Activated T-cell treated with anti-CD3 and anti-CD28 coated beads, Interleukin-2, amount 50 U/mL, for 48 hours (primary cell): ENCODE measurements around the gene ADCY1.

Experiments used
- DNase-seq, 2 experiments: peaks; one replicate each; pipeline ENCODE4 v3.0.0-alpha.2; 2020

ADCY1 gene

DNA sequence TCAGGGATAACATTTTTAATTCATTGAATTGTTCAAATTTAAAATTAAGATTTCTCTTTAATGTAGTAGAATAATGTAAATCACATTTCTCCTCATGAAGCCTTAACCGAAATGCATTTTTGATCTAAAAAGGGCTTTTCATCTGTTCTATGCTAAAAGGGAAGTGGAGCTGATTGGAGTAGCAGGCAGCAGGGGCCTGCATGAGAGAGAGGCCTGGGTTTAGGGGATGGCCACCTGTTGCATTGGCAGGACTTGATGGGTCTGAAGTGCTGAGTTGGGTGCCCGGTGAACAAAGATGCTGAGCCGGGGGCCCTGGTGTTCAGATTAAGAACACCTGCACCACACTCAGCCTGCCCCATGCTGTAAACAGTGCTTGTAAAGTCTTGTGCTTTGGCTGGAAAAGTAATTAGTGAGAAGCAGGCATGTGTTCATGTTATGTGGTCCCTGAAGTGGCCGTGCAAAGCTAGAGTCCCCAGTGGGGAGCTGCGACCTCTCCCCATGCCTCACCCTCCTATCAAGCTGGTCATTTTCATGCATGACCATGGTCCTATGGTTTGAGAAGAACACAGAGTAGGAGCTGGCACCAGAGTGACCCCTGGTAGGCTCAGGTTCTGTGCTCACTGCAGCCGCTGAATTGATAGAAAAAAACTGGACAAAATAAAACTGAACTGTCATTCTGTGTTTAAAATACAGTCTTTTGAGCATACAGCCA is 124.3 kb downstream of the ADCY1 start:
- DNase-seq: no peak

DNA sequence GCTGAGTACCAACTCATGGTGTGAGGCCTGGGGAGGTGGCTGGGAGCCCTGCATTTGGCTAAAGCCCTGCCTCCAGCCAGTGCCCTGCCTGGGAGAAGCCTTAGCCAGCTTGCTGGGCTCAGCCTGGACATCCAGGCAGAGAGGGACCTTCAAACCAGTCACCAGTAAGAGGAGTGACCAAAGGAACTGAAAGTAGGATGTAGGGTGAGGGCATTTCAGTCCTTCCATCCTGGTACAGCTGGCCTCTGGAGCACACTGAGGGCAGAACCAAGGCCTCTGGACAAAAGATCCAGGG is 124.8 kb downstream of the ADCY1 start:
- DNase-seq: no peak

DNA sequence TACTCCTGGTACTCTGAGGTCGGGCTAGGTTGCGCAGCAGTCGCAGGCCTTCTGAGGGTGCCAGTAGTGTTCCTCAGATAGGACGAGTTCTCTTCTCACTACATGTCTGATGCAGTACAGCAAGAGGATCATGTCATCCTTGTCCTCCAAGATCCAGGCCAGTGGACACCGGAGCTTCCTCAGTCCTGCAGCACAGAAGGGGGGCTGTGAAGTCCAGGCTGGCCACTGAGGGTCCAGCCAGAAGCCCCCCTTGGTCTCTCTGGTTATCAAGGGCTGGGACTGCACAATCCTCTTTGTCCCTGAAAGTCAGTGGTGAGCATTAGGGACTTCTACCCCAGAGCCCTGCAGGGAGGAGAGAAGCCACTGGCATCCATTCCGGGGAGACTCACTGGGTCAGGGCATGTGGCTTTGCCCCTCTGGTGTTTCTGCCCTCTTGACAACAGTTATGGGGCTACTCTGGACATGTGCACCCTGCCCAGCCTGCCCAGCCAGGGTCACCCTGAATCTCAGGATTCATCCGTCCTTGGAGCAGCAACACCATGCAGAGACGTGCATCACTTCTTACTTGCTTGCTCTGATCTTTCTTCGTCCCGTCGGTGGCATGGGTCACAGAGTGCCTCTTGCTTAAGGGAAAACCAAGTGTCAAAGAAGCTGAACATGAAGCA is 125.7 kb downstream of the ADCY1 start:
- peak in 1 of 2 experiments; percentile 7 for DNase-seq

DNA sequence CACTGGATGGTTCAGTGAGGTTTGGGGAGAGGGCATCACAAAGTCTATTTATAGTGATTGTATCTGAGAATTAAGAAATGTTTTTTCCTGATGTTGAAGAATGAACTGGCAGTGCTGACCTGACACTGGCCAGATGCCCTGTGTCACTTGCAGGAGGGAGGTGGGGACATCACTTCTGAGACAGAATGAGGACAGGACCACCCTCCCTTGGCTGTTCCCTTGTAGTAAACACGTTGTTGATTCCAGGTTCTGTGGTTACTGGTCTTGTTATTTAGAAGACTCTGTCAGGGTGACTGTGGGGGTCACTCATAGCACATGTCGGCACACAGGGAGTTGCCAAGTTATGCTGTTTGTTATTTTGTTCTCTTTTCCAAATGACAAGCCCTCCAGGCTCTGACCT is 126.4 kb downstream of the ADCY1 start:
- DNase-seq: no peak

DNA sequence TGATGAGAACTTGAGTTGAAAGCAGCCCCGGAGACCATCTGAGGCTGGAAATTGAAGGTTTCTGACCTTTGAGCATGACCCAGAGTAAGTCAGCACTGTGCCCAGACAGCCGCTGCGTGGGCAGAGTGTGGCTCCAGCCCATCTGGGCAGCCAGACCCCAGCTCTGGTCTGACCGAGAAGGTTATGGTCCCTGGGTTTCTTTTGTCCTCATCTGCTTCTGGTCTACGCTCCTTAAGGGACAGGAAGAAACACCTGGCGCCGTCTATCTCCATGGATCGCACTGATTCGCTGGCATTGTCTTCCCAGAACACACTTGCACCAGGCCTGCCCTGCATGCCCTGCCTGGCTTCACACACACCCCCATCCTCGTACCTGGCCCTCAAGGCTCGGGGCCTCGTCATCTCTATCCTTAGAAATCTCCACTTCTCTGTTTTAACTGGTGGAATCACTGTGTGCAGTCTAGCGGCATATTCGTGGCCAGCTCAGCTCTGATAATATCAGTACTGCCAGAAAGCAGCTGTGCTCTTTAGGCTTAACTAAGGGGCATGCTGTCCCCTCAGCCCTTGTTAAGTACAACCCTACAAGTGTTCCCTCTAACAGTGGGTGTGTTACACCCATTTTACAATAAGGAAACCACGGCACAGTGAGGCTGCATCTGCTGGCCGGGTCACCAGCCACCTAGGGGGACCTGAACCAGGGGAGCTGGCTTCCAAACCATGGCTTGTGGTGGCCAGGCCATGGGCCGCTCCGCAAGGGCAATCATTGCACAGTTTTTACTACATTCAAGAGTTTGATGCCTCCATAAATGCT is 127.7 kb downstream of the ADCY1 start:
- no peak for DNase-seq

DNA sequence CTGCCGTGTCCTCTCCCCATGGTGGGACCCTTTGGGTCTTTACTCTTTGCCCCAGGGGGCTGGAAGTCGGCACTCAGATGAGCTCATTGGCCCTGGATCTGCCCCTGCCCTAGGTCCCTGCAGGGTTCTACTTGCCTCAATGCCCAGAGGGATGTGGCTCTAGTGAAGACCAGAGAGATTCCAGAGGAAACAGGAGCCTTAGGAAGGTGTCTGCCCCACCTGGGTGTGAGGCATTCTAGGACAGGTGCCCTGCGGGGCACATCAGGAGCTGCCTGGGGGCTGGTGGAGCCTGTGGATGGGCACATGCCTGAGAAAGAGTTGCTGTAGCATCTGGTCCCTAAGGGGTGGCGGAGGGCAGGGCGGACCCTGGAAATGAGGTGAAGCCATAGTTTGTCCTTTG is 128.6 kb downstream of the ADCY1 start:
- DNase-seq: no peak

DNA sequence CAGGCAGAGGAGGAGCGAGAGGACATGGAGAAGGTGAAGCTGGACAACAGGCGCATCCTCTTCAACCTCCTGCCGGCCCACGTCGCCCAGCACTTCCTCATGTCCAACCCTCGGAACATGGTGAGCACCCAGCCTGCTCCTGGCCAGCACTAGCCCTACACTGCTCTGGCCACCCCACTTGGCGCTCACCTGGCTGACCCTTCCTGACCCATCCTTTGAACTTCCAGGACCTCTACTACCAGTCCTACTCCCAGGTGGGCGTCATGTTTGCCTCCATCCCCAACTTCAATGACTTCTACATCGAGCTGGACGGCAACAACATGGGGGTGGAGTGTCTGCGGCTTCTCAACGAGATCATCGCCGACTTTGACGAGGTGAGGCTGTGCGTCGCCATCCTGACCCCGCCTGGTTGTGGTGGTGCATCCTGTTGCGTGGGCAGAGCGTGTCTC is 129.2 kb downstream of the ADCY1 start:
- DNase-seq: no peak

DNA sequence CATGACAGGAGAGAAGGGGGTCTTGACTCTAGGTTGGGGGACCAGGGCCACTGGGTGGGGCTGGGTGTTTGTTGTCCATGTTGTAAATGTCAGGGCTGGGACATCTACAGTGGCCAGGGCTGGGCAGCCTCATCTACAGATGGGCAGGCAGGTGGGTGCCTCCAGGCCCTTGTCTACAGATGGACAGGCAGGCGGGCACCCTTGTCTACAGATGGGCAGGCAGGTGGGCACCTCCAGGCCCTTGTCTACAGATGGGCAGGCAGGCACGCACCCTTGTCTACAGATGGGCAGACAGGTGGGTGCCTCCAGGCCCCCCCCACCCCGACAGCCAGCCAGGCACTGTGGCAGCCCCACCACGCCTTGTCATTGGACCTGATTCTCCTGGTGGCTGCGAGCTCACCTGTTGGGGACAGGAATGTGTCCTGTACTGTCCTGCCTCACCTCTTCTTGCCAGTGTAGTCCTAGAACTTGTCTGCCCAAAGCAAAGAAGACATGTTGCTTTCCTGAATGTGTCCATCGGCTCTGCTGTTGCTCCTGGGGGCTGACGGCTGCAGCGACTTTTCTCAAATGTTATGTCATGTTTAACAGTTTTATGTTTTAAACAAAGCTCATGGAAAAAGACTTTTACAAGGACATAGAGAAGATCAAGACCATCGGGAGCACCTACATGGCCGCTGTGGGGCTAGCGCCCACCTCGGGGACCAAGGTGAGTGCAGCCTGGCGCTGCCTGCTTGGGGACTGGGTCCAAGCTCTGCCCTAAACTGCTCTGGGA is 129.9 kb downstream of the ADCY1 start:
- no peak for DNase-seq

DNA sequence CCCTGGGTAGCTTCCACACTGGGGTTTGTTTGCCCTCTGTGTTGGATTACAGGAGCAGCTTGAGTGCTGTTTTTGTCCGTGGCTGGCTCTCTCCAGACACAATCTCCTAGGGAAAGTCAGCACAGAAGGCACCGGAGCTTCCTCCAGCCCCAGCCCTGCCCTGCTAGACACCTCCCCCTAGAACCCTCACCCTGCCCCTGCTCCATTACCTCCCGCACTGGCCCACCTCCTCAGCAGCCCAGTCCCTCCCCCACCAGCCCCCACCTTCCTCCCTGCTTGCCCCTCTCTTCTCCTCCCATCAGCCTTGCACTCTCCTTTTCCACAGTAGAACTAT is 130.5 kb downstream of the ADCY1 start:
- no peak for DNase-seq

DNA sequence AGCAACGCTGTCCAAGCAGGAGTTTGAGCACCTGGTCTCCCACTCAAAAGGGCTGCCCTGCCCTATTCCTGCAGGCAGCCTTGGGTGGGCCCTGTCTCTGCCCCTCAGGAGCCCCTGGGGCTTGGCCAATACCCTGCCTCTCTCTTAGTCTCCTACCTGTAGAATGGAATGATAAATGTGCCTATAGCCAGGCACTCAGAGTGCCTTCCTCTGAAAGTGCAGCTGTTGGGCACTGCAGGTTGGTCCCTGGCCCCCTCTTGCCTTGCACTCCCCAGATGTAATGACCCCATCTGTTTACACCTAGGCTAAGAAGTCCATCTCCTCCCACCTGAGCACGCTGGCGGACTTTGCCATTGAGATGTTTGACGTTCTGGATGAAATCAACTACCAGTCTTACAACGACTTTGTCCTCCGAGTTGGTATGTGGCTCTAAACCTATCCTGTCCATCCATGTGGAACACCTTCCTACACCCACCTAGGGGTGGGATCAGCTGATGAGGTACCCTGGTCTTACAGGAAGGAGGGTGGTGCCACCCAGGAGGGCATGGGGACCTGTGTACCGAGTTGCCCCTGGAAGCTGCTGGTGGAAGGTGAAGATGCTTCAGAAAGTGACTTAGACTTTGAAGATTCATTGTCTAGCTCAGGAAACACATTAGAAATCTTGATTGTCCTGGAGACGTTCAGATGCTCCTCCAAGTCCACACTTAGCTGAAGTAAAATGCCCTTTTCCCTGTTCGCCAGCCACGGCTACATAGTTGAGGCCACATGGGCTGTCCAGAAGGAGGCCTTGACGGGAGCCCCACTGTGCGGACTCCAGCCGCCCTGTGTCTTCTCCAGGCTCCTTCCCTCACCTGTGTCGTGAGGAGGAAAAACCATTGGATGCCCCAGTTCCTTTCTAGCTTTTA is 134.1 kb downstream of the ADCY1 start:
- peak; percentile 1 to 4 for DNase-seq

DNA sequence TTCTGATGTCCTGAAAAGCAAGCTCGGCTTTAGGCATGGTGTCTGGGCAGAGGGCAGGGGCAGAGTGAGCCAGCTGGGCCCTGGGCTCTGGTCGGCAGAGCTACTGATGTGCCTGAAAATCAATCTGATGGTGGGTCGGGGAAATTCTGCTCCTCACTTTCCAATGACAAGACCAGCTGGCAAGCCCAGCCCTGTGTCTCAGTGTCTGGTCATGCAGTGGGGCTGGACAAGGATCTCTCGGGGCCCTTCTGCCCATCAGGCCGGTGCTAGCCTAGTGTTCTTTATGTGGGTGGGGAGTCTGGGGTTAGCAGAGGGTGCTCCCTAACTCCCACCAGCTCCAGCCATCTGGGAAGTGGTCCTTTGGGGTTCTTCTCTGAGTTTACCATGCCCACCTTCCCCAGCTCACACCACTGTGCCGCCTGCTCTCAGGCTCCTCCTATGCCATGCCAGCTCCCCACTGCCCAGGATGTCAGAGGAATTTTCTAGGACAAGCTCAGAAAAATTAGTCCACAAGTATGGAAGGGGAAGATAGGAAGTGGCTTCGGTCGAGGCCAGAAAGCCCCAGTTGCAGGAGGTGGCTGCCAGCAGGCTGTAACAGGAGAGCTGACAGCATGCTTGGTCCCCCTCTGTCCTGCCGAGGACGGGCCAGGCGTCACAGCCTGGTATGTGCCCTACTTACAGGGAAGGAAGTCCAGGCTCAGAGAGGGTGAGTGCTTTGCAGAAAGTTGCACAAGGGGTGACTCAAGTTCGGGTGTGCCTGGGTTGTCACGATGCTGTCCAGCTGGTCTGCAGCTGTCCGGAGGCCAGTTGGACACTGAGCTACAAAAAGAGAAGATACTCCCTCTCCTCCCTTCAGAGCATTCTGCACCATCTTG is 135.2 kb downstream of the ADCY1 start:
- peak; percentile 6 to 12 for DNase-seq

DNA sequence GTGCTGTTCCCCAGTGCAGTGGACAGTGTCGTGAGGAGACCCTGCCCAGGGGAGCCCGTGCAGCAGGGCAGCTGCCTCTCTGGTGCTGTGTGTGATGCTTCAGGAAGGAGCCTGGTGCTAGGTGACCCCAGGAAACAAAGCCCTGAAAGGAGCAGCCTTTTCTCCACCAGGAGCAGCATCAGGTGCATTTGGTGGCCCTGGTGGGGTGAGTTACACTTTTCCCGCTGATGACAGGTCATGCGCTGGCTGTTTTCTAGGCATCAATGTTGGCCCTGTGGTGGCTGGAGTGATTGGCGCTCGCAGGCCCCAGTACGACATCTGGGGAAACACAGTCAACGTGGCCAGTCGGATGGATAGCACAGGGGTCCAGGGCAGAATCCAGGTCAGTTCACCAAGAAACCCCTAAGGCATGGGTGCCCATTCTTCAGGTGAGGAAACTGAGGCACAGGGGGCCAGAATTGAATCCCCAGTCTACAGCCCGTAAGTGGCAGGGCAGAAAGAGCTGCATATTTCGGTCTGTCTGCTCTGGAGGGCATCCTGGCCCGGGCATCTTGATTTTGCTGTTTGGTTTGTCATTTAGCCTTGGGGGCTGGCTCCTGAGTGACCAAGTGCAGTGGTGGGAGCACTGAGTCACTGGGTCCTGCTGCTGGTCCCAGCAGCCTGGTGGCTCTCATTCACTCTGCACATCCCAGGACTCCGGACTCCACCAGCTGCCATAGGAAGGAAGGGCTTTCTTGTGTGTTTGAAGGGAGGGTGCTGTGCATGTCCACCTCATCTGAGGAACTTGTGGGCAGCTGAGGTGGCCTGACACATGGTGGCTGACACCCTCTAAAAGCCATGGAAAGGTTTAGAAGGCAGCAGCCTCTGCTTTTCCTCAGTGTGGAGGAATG is 136.3 kb downstream of the ADCY1 start:
- DNase-seq: peak; percentile 8 to 9

DNA sequence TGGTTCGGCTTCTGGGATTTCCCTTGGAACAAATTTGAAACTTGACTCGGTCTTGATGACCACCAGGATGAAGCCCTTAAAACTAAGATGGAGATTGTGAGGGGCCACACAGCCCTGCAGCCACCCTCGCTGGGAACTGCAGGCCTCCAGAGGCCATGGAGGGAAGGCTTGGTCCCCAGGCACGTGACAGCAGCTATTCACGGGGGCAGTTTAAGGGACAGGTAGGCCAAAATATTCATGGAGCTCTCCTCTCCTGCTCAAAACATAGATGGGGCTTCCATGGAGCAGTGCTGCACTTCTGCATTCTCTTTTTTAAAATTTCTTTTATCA is 137.0 kb downstream of the ADCY1 start:
- peak; percentile 5 to 7 for DNase-seq

DNA sequence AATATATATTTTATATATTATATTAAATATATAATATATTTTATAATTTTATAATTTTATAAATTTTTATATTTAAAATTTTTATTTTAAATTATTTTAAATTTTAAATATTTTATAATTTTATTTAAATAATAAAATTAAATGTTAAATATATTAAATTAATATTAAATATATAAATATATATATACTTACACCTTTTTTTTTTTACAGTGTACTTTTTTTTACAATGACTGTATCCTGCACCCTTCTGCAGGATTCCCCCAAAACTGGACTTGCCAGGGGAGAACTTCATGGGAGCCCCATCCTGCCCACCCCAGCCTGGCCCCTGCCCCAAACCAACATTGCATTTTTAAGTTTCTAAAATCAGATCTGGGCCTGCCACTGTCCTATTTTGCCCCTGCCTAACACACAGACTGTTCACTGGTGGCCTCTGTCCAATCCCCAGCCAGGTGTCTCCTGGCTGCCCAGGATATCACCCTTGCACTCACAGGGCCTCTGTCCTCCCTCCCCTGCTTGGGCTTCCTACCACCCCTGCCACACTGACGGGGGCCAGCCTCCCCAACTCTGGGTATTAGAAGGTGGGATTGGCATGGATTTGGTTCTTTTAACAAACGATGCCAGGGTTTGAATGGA is 138.0 kb downstream of the ADCY1 start:
- peak in 1 of 2 experiments; percentile 17 for DNase-seq

DNA sequence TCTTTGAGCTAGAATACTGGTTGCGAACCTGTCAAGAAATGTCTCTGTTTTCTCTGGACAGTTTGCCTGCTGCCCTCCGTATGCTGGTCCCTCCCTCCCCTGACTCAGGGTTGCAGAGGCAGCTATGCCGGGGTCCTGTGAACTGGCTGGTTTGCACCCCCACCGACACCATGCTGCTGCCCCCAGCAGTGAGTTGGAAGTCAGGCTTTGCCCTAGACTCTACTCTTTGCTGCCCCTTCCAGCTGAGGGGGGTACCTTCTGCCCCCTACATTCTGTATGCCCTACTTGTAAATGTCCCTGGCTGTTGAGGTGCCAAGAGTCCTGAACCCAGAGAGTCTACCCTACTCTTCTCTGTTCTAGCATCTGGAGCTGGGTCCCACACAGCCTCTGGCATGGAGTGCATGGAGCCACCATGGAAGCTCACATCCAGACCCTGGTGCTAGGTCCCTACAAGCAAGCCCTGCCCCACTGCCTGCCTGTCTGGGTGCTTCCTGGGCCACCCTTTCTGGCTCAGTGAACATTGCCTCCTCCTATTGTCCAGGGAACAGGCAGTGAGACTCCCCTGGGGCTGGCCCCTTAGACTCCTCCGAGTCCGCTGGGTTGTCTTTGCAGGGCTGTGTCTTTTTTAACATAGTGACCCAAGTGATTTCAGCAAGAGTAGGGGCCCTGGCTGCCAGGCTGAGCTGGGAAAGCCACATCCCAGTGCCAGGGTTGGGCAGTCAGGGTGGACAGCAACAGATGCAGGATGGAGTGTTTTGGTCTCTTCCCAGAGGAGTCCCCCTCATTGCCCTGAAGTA is 138.9 kb downstream of the ADCY1 start:
- DNase-seq: peak in 1 of 2 experiments; percentile 13

DNA sequence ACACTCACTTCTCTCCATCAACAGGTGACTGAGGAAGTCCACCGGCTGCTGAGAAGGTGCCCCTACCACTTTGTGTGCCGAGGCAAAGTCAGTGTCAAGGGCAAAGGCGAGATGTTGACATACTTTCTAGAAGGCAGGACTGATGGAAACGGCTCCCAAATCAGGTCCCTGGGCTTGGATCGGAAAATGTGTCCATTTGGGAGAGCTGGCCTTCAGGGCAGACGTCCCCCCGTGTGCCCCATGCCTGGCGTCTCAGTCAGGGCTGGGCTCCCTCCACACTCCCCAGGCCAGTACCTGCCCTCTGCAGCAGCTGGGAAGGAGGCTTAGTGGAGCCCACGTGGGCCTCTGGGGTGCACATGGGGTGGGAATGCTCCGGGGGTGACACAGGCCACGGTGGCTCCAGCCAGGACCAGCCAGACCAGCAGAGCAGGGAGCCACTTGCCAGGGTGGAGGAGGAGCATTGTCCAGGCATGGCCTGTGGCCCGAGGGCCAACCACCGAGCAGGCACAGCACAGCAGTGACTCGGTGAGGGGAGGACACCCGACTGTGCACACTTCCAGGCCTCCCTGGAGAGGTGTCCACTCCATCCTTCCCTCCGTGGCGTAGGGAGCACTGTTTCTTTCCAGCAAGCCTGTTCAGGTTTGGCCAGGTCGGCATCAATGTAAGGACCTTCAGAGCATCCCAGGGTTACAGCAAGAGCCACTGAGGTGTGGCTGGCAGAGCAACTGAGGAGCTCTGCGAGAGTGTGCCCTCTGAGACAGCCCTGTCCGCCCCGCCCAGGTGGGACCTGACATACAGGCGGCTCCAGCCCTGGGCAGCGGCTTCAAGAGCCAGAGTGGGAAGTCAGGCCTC is 139.7 kb downstream of the ADCY1 start:
- no peak for DNase-seq

DNA sequence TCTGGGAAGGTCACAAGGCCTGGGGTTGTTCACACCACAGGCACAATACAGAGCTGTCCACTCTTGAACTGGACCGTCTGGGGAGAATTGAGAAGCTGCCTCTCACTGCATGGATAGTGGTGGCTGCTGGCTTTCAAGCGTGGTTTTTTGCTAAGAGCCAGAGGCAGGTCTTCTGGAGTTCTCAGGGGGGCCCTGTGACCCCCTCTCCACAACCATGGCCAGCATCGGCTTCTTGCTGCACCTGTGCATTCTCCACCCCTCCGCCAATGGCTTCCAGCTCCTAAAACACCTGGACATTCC is 140.3 kb downstream of the ADCY1 start:
- DNase-seq: no peak
